ENCODE data around the gene NUBPL.

DNA sequence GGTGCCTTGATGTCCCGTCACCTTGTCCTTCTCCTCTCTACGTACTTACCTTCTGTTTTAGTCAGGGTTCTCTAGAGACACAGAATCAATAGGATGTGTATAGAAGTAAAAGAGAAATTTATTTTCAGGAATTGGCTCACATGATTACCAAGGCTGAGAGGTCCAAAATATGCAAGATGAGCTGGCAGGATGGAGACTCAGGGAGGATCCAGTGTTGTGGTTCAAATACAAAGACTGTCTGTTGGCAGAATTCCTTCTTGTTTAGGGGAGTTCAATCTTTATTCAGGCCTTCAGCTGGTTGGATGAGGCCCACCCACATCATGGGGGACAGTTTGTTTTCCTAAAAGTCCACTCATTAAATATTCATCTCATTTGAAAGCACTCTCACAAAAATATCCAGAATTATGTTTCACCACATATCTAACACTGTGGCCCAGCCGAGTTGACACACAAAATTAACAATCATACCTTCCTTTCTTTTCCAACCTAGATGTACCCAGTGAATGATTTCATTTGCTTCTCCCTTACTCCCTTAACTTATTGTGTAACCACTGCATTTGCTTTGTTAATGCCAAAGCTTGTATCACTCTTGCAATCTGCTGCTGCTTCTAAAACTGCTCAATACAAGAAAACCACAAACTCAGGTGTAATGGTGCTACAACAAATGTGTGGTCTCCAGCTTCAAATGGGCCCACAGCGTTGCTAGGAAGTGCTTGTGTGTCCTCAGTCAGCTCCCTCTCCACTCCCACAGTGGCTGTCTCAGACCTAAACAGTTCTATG, 320.5 kb downstream of the NUBPL start:
- TF ChIP-seq, protein P1, sequence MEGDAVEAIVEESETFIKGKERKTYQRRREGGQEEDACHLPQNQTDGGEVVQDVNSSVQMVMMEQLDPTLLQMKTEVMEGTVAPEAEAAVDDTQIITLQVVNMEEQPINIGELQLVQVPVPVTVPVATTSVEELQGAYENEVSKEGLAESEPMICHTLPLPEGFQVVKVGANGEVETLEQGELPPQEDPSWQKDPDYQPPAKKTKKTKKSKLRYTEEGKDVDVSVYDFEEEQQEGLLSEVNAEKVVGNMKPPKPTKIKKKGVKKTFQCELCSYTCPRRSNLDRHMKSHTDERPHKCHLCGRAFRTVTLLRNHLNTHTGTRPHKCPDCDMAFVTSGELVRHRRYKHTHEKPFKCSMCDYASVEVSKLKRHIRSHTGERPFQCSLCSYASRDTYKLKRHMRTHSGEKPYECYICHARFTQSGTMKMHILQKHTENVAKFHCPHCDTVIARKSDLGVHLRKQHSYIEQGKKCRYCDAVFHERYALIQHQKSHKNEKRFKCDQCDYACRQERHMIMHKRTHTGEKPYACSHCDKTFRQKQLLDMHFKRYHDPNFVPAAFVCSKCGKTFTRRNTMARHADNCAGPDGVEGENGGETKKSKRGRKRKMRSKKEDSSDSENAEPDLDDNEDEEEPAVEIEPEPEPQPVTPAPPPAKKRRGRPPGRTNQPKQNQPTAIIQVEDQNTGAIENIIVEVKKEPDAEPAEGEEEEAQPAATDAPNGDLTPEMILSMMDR (IDR thresholded peaks at IDR 0.05; ENCODE audit: low read depth, low read length, poor library complexity, severe bottlenecking) = no peak
- no peak for TF ChIP-seq EZH2phosphoT487 (IDR thresholded peaks at IDR 0.05; ENCODE audit: borderline replicate concordance, low read length)

Measured in DOHH2 (cell line).